ENCODE results near the gene WFDC1. TPM values are rescaled to one million over a fixed set of nuclear protein-coding genes. Genes with fewer than 3 reads are reported as not detected.
A peak's percentile ranks its signal among the peaks of the same experiment; 100 is the strongest.

The WFDC1 gene, protein sequence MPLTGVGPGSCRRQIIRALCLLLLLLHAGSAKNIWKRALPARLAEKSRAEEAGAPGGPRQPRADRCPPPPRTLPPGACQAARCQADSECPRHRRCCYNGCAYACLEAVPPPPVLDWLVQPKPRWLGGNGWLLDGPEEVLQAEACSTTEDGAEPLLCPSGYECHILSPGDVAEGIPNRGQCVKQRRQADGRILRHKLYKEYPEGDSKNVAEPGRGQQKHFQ
- total RNA-seq (2022) (not detected in 2 replicates), Bru-seq, nascent RNA (percentile 6 among the genes with signal in this experiment), BruChase-seq, experiment 1, labeled RNA remaining after a 2-hour chase (percentile 5 among the genes with signal in this experiment), BruChase-seq, experiment 2, labeled RNA remaining after a 6-hour chase (percentile 3 among the genes with signal in this experiment)
- long read RNA-seq: 0 reads

GRCh38 chr16:84294531-84295142, at the start of gene WFDC1:
Gene WFDC1, plus strand, starts transcription at chr16:84294878. Its CDS starts 94 bp downstream, at chr16:84294972.
- Mint-ChIP-seq H3K27me3 (ENCODE audit: insufficient read depth, unreplicated experiment) (peaks cover 24% of the 10 kb centered on the region), H3K36me3 (ENCODE audit: insufficient read depth, unreplicated experiment) (no peaks in the 10 kb centered on the region), H3K4me1 (ENCODE audit: low read depth, unreplicated experiment) (peaks cover 5% of the 10 kb centered on the region), H3K27ac (ENCODE audit: unreplicated experiment) (no peak within 1 kb of the TSS), H3K9me3 (ENCODE audit: unreplicated experiment) (no peaks in the 10 kb centered on the region), H3K4me3 (ENCODE audit: unreplicated experiment) (peak within 1 kb of the TSS; percentile 10)
- Histone ChIP-seq H3K4me1 (0 out of 2 replicates have a peak, but pooled peaks cover 10% of the 10 kb centered on the region), H3K4me3 (ENCODE audit: low read depth, low read length) (no peak within 1 kb of the TSS), H3K27me3 (replicated peaks; ENCODE audit: control insufficient read depth, insufficient read depth, low read length) (no peaks in the 10 kb centered on the region; the same call in 1 of the 2 replicates), H3K9me3 (no peaks in the 10 kb centered on the region), H3K36me3 (ENCODE audit: control insufficient read depth, insufficient read depth, low read length) (no peaks in the 10 kb centered on the region)
- DNase-seq: no peak
- no peak for TF ChIP-seq CTCF (IDR thresholded peaks at IDR 0.05; ENCODE audit: insufficient read depth in 1 of 2, low read depth in 1 of 2, low read length in 1 of 2, severe bottlenecking in 1 of 2, unreplicated experiment in 1 of 2)
- ChIA-PET CTCF (no interaction called here), POLR2A (no interaction called here)
- BruUV-seq (replicated peaks): no TSS peak
- intact Hi-C loops (cut with micrococcal nuclease; ENCODE audit: unreplicated experiment): no loop called here

DNA sequence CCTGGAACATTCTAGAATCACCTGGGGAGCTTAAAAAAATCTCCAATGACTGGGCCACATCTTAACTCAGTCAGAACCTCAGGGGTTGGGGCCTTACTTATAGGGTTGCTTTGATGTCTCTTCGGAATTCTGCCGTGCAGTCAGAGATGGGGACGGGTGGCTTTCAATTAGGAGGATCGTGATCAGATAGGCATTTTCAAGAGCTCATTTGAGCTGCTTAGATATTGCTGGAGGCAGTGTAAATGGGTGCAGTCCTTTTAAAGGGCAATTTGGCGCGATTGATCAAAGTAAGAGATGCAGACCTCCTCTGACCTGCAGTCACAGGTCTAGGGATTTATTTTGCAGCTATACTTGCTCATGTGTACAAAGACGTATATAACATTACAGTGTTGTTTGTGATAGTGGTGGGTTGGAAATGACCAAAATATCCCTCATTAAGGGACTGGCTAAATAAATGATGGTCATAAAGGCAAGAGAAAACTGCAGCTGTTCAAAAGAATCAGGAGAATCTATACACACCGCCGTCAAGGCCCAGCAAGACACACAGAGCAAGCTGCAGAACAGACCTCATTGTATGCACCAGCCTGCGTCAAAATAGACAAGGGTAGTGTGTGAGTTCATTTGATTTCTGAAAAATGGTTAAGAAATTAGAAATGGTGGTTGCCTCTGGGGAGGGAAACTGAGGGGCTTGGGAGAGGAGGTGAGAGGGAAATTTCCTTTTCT, 48.6 kb upstream of the WFDC1 start:
- Histone ChIP-seq H3K27me3 (replicated peaks; ENCODE audit: control insufficient read depth, insufficient read depth, low read length) (peaks cover 2% of the 10 kb centered on the region), H3K4me1 (no peaks in the 10 kb centered on the region), H3K9me3 (no peaks in the 10 kb centered on the region), H3K36me3 (ENCODE audit: control insufficient read depth, insufficient read depth, low read length) (no peaks in the 10 kb centered on the region), H3K4me3 (ENCODE audit: low read depth, low read length) (no peak overlapping the region)
- Mint-ChIP-seq H3K27me3 (ENCODE audit: insufficient read depth, unreplicated experiment) (peaks cover 19% of the 10 kb centered on the region), H3K36me3 (ENCODE audit: insufficient read depth, unreplicated experiment) (no peaks in the 10 kb centered on the region), H3K4me1 (ENCODE audit: low read depth, unreplicated experiment) (peaks cover 9% of the 10 kb centered on the region), H3K4me3 (ENCODE audit: unreplicated experiment) (no peak overlapping the region), H3K27ac (ENCODE audit: unreplicated experiment) (no peak overlapping the region), H3K9me3 (ENCODE audit: unreplicated experiment) (no peaks in the 10 kb centered on the region)
- ChIA-PET POLR2A (no interaction called here), CTCF (interaction anchor here (0.6 to 1.6 kb wide), 2 partner anchors 38 to 59 kb away, joined by 3 to 4 read pairs; partner anchors contain the start of gene TAF1C)
- intact Hi-C loops (cut with micrococcal nuclease; ENCODE audit: unreplicated experiment): no loop called here
- BruUV-seq (replicated peaks): no TSS peak
- TF ChIP-seq CTCF (IDR thresholded peaks at IDR 0.05; ENCODE audit: insufficient read depth in 1 of 2, low read depth in 1 of 2, low read length in 1 of 2, severe bottlenecking in 1 of 2, unreplicated experiment in 1 of 2): no peak
- DNase-seq: no peak

- Mint-ChIP-seq H3K27me3 (ENCODE audit: insufficient read depth, unreplicated experiment) (peaks cover 19% of the 10 kb centered on the region), H3K36me3 (ENCODE audit: insufficient read depth, unreplicated experiment) (no peaks in the 10 kb centered on the region), H3K4me1 (ENCODE audit: low read depth, unreplicated experiment) (peaks cover 9% of the 10 kb centered on the region), H3K9me3 (ENCODE audit: unreplicated experiment) (no peaks in the 10 kb centered on the region), H3K27ac (ENCODE audit: unreplicated experiment) (no peak overlapping the region), H3K4me3 (ENCODE audit: unreplicated experiment) (no peak overlapping the region)
- Histone ChIP-seq H3K36me3 (ENCODE audit: control insufficient read depth, insufficient read depth, low read length) (no peaks in the 10 kb centered on the region), H3K9me3 (no peaks in the 10 kb centered on the region), H3K4me3 (ENCODE audit: low read depth, low read length) (no peak overlapping the region), H3K27me3 (replicated peaks; ENCODE audit: control insufficient read depth, insufficient read depth, low read length) (peaks cover 2% of the 10 kb centered on the region), H3K4me1 (no peaks in the 10 kb centered on the region)
- DNase-seq: no peak
- intact Hi-C loops (cut with micrococcal nuclease; ENCODE audit: unreplicated experiment): no loop called here
- no peak for TF ChIP-seq CTCF (IDR thresholded peaks at IDR 0.05; ENCODE audit: insufficient read depth in 1 of 2, low read depth in 1 of 2, low read length in 1 of 2, severe bottlenecking in 1 of 2, unreplicated experiment in 1 of 2)
- ChIA-PET CTCF (interaction anchor here (1.6 kb wide), 1 partner anchor 60 kb away, joined by 4 read pairs; the partner anchor contains the start of gene TAF1C), POLR2A (no interaction called here)
- no TSS peak for BruUV-seq (replicated peaks)
Measured at GRCh38 chr16:84246679-84247077, 48.0 kb upstream of the WFDC1 start.

Data from Caco-2 (cell line).